ENCODE results near the gene GNAS.
"Not testable (repeated sequence)": the region's sequence is repeated elsewhere in the genome, so short reads cannot be mapped to it uniquely, and the experiment has no call there.

Gene GNAS

DNA sequence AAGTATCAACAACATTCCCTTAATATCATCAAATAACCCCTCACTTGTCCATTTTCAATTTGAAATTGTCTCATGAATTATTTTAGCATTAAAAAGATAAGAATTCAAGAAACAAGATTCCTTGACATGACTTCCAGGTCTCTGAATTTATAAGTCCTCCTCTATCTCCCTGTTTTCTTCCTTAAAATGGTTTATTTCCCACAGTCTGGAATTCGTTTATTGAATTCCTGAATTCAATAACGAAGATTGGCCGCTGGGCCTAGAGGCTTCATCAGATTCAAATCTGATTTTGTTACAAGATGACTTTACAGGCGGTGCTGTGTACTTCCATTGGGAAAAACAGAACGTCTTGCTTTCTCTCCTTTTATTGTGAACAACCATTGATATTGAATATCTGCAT is 79.7 kb downstream of the GNAS start:
- no peak for DNase-seq (ENCODE audit: low spot score)

DNA sequence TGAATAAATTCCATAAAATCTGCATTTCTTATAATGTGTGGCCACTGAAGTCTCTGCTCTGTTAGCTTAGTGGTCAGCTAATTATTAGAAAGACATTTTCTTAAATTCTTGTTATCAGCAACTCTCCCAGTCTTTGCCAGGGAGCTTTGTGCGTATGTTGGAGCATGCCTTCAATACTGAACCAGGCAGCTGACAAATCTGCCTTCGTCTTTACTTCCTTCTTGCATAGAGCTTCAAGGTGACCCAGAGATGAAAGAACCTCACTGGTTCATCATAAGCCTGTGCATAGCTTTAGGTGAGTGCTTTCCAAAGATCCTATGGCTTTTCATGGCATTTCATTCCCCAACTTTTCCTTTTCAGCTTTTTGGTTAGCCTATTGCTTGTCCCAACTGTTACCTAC is 85.6 kb downstream of the GNAS start:
- DNase-seq (ENCODE audit: low spot score): no peak

- no peak for DNase-seq (ENCODE audit: low spot score)
Measured at GRCh38 chr20:58938541-58938940, 86.0 kb downstream of the GNAS start.

DNA sequence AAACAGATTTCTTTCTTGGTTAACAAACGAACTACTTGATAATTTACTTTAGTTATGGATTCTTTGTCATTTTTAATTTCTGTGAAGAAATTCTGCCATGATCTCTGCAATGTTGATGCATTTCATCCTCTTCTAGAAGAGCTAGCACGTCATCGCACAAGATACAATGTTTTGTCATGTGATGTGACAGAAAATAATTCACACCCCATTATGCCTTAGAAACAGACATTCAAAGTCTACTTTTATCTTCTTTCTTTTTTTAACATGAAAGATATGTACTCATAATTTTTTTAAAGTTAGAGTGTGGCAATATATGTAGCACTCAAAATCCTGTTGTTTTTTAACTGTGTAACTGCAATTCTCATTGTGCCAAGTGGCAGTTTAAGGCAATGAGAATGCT is 89.0 kb downstream of the GNAS start:
- DNase-seq (ENCODE audit: low spot score): no peak

DNA sequence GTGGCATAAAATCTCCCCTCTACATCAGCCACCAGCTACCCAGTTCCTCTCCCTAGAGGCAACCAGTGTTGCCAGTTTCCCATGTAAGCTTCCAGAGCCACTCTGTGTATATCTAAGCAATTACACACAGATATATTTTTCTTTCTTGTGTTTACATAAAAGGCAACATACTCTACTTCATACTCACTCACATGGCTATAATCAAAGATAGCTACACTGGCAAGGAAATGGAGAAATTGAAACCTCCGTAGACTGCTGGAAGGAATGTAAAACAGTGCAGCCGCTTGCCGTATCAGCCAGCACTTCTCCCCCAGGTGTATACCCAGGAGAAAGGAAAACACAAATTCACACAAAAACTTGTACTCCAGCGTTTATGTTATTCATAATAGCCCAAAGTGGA is 90.0 kb downstream of the GNAS start:
- no peak for DNase-seq (ENCODE audit: low spot score)

DNA sequence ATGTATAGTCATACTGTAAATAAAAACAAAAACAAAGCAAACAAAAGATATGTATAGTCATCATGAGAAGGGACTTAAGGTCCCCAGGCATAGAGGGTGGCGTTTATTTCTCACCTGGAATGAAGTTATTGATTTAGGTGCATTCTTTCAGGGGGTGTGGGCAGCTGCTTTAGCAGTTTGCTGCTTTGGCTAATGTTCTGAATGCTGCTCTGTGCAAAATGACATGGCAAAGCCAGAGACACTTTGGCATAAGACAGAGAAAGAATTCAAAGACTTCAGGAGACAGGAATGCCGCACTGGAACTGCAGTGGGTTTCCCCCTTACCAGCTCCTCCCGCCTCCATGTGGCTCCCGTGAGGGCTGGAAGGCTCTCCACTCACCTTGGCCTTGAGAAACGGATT is 92.1 kb downstream of the GNAS start:
- DNase-seq (ENCODE audit: low spot score): no peak

GRCh38 chr20:58945965-58946631 is 93.6 kb downstream of the GNAS start:
- no peak for DNase-seq (ENCODE audit: low spot score)

DNA sequence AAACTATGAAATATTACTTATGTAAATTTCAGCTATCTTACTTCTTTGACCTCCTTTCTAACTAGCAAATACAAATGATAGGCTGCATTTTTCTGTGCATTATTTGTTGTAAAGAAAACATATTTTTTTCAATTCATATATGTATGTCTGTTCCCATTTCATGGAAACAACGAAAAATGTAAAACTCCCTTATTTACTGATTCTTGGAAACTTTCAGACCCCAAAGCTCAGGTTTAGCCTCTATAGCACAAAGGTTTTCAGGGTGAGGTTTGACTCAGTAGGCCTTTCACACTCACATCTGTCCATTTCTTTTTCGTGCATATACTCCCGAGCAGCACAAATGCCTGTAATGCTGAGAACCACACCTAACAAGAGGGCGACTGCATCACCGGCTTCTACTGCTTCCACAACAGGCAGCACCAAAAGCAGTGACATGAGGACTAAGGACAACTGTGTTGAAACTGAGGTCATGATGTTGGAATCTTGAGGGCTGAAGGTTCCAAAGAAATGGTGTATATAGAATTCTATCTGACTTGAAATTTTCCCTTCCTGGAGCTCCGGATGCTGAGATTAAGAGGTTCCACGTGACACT is 95.4 kb downstream of the GNAS start:
- not testable (repeated sequence) for DNase-seq (ENCODE audit: low spot score)

GRCh38 chr20:58950603-58951002 is 98.1 kb downstream of the GNAS start:
- no peak for DNase-seq (ENCODE audit: low spot score)

DNA sequence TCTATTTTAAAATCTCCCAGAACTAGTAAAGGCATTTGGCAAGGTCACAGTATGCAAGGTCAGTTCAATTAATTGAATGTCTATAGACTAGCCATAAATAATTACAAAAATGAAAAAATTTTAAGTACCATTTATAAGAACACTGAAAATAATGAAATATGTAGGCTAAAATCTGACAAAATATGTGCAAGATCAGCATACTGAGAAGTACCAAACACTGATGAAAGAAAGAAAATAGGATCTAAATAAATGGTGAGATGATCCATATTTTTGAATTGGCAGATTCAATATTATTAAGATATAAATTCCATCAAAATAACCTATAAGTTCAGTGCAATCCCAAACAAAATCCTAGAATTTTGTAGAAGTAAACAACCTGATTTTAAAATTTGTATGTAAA is 100.5 kb downstream of the GNAS start:
- no peak for DNase-seq (ENCODE audit: low spot score)

- DNase-seq (ENCODE audit: low spot score): no peak
Measured at GRCh38 chr20:58956078-58956477, 103.6 kb downstream of the GNAS start.

GRCh38 chr20:58959652-58960051 is 107.1 kb downstream of the GNAS start:
- DNase-seq (ENCODE audit: low spot score): no peak

Data from cerebellar cortex (tissue), 1 donor.